H1 (cell line): ENCODE results near the gene AKAP12. TPM values are rescaled to one million over a fixed set of nuclear protein-coding genes. Genes with fewer than 3 reads are reported as not detected.

Source experiments
- CTCF ChIA-PET: fragments of 300-600 bp; sonication (Branson Sonifier 250); formaldehyde crosslinking; loops from one replicate; lab custom pipeline; 2021; ENCODE audit not compliant: partially characterized antibody; lab: Charles Lee
- POLR2A ChIA-PET: fragments of 300-600 bp; sonication (Branson Sonifier 250); formaldehyde crosslinking; loops from one replicate; lab custom pipeline; 2021; ENCODE audit warnings: inconsistent platforms; ENCODE audit not compliant: partially characterized antibody; lab: Charles Lee
- DNase-seq, 2 experiments: peaks; one replicate each; pipeline versions ENCODE4 v3.0.0 to v3.0.0-alpha.2; 2010 to 2022; ENCODE audit warnings: low spot score in 2 of 2, low read depth in 1 of 2, mixed read lengths in 1 of 2
- FAIRE-seq: peaks from 2 replicates; lab custom pipeline; 2011; peaks lifted over from hg19 to GRCh38; lab: Jason Lieb, UNC
- H2AFZ ChIP-seq: 2 replicates; pipeline ENCODE4 v1.8.1; 2012; ENCODE audit warnings: low read length, inconsistent platforms
- H2AK5ac ChIP-seq: 2 replicates; pipeline ENCODE4 v1.6.1; 2013; ENCODE audit warnings: low read depth, low read length
- H2BK120ac ChIP-seq: replicated peaks from 2 replicates; pipeline ENCODE3; 2013; ENCODE audit warnings: low read depth, low read length, inconsistent platforms
- H2BK12ac ChIP-seq: 2 replicates; pipeline ENCODE4 v1.6.1; 2013; ENCODE audit warnings: low read depth, low read length
- H2BK15ac ChIP-seq: 2 replicates; pipeline ENCODE4 v1.6.1; 2013; ENCODE audit warnings: low read length
- H2BK20ac ChIP-seq: 2 replicates; pipeline ENCODE4 v1.6.1; 2013; ENCODE audit warnings: low read length
- H2BK5ac ChIP-seq: 2 replicates; pipeline ENCODE4 v1.6.1; 2013; ENCODE audit warnings: low read depth, low read length
- H3K14ac ChIP-seq: 2 replicates; pipeline ENCODE4 v1.6.1; 2013; ENCODE audit warnings: inconsistent platforms; ENCODE audit not compliant: insufficient read length
- H3K18ac ChIP-seq: 2 replicates; pipeline ENCODE4 v1.6.1; 2013; ENCODE audit warnings: low read length; ENCODE audit errors: extremely low read depth
- H3K23ac ChIP-seq: 2 replicates; pipeline ENCODE4 v1.6.1; 2013; ENCODE audit warnings: inconsistent platforms; ENCODE audit not compliant: insufficient read length
- H3K23me2 ChIP-seq: 2 replicates; pipeline ENCODE4 v1.6.1; 2013; ENCODE audit warnings: low read depth, low read length
- H3K27ac ChIP-seq: 2 replicates; pipeline ENCODE4 v1.6.1; 2011; ENCODE audit warnings: low read depth, low read length, inconsistent platforms
- H3K27me3 ChIP-seq, 4 experiments: replicated peaks in 1 of 4; 1 replicate in 1 of 4; 2 replicates in 3 of 4; pipeline versions ENCODE4 v1.6.1 to v1.8.1; 2011 to 2013; ENCODE audit warnings: low read length in 3 of 4, mild to moderate bottlenecking in 3 of 4, inconsistent platforms in 2 of 4, mixed read lengths in 2 of 4, moderate library complexity in 1 of 4; ENCODE audit not compliant: control insufficient read depth in 3 of 4, insufficient read depth in 3 of 4; ENCODE audit errors: extremely low read depth in 1 of 4
- H3K36me3 ChIP-seq, 4 experiments: 2 replicates each; pipeline versions ENCODE4 v1.6.1 to v1.8.1; 2011 to 2013; ENCODE audit warnings: mild to moderate bottlenecking in 4 of 4, low read length in 3 of 4, moderate library complexity in 2 of 4, control low read depth in 1 of 4, inconsistent platforms in 1 of 4; ENCODE audit not compliant: insufficient read depth in 4 of 4, control insufficient read depth in 2 of 4
- H3K4ac ChIP-seq: replicated peaks from 2 replicates; pipeline ENCODE3; 2013; ENCODE audit warnings: low read length, low read depth, mixed read lengths, inconsistent platforms; ENCODE audit not compliant: insufficient read length
- H3K4me1 ChIP-seq, 4 experiments: replicated peaks in 1 of 4; 1 replicate in 1 of 4; 2 replicates in 3 of 4; pipeline versions ENCODE4 v1.6.1 to v1.8.1; 2011 to 2013; ENCODE audit warnings: low read length in 3 of 4, inconsistent platforms in 2 of 4, mixed read lengths in 1 of 4; ENCODE audit not compliant: insufficient read depth in 4 of 4, control insufficient read depth in 3 of 4
- H3K4me2 ChIP-seq, 2 experiments: 2 replicates each; pipeline versions ENCODE4 v1.6.1 to v1.8.1; 2011 to 2013; ENCODE audit warnings: low read depth in 2 of 2, low read length in 2 of 2, control low read depth in 1 of 2, inconsistent platforms in 1 of 2, mild to moderate bottlenecking in 1 of 2; ENCODE audit not compliant: insufficient read depth in 1 of 2
- H3K4me3 ChIP-seq, 4 experiments: fragments of 200-600, 300-600 bp in 1 of 4; sonication (generic), shearing (Covaris generic), sonication (Bioruptor Twin) in 1 of 4; 2 replicates each; pipeline versions ENCODE4 v1.5.1 to v1.8.1; 2011 to 2016; ENCODE audit warnings: low read length in 4 of 4, low read depth in 3 of 4, control low read depth in 2 of 4, inconsistent platforms in 2 of 4, mild to moderate bottlenecking in 2 of 4, mixed read lengths in 1 of 4, moderate library complexity in 1 of 4; ENCODE audit not compliant: insufficient read depth in 2 of 4; ENCODE audit errors: extremely low read depth in 1 of 4
- H3K56ac ChIP-seq: replicated peaks from 2 replicates; pipeline ENCODE3; 2013; ENCODE audit warnings: low read depth, mild to moderate bottlenecking, mixed read lengths, low read length, inconsistent platforms; ENCODE audit not compliant: insufficient read length
- H3K79me1 ChIP-seq: 2 replicates; pipeline ENCODE4 v1.6.1; 2013; ENCODE audit warnings: low read depth, low read length, control low read depth
- H3K79me2 ChIP-seq, 2 experiments: 2 replicates each; pipeline versions ENCODE4 v1.6.1 to v1.8.1; 2012 to 2013; ENCODE audit warnings: low read length in 2 of 2, mild to moderate bottlenecking in 2 of 2, inconsistent platforms in 1 of 2; ENCODE audit not compliant: insufficient read depth in 2 of 2, control insufficient read depth in 1 of 2
- H3K9ac ChIP-seq, 4 experiments: replicated peaks in 1 of 4; 1 replicate in 1 of 4; 2 replicates in 3 of 4; pipeline versions ENCODE4 v1.6.1 to v1.8.1; 2011 to 2013; ENCODE audit warnings: low read depth in 3 of 4, low read length in 3 of 4, control low read depth in 2 of 4, mild to moderate bottlenecking in 2 of 4, moderate library complexity in 2 of 4, inconsistent platforms in 1 of 4; ENCODE audit errors: extremely low read depth in 1 of 4
- H3K9me3 ChIP-seq, 2 experiments: 2 replicates each; pipeline versions ENCODE4 v1.6.1 to v1.8.1; 2012 to 2013; ENCODE audit warnings: mild to moderate bottlenecking in 2 of 2, moderate library complexity in 2 of 2, control low read depth in 1 of 2, inconsistent platforms in 1 of 2, low read depth in 1 of 2, low read length in 1 of 2, mixed read lengths in 1 of 2; ENCODE audit not compliant: insufficient read depth in 2 of 2
- H4K20me1 ChIP-seq, 2 experiments: replicated peaks in 1 of 2; 2 replicates each; pipeline versions ENCODE3 to v1.8.1; 2011 to 2013; ENCODE audit warnings: inconsistent platforms in 2 of 2, low read length in 2 of 2, mild to moderate bottlenecking in 1 of 2; ENCODE audit not compliant: insufficient read depth in 2 of 2, control insufficient read depth in 1 of 2
- H4K5ac ChIP-seq: 2 replicates; pipeline ENCODE4 v1.6.1; 2013; ENCODE audit warnings: low read length, low read depth, mixed read lengths, inconsistent platforms; ENCODE audit not compliant: insufficient read length
- H4K8ac ChIP-seq: 2 replicates; pipeline ENCODE4 v1.8.0; 2013; ENCODE audit warnings: mild to moderate bottlenecking, moderate library complexity, low read length, inconsistent platforms; ENCODE audit not compliant: insufficient read depth; ENCODE audit errors: extremely low read depth
- H4K91ac ChIP-seq: replicated peaks from 2 replicates; pipeline ENCODE3; 2013; ENCODE audit warnings: low read length, mixed read lengths, inconsistent platforms; ENCODE audit not compliant: insufficient read length
- BACH1 ChIP-seq: IDR thresholded peaks from 2 replicates; pipeline ENCODE4 v1.6.1; 2012; ENCODE audit warnings: low read length, improper control_type of control experiment
- MAFK ChIP-seq: IDR thresholded peaks from 2 replicates; pipeline ENCODE4 v1.6.1; 2012; ENCODE audit warnings: low read depth, mild to moderate bottlenecking, improper control_type of control experiment, low read length
- NRF1 ChIP-seq: IDR thresholded peaks from 2 replicates; pipeline ENCODE4 v1.6.1; 2011; ENCODE audit warnings: mild to moderate bottlenecking, low read depth, low read length, improper control_type of control experiment
- PHF8 ChIP-seq: fragments of 200-600 bp; sonication (generic); conservative IDR thresholded peaks from 2 replicates; pipeline ENCODE4 v1.7.1; 2012; ENCODE audit warnings: low read depth, mild to moderate bottlenecking, inconsistent platforms, low read length, moderate library complexity
- RXRA ChIP-seq: IDR thresholded peaks from 2 replicates; pipeline ENCODE4 v1.6.1; 2011; ENCODE audit warnings: low read depth, mild to moderate bottlenecking, low read length, moderate library complexity; ENCODE audit not compliant: insufficient read depth
- TAF1 ChIP-seq: IDR thresholded peaks from 2 replicates; pipeline ENCODE4 v1.6.1; 2011; ENCODE audit warnings: mild to moderate bottlenecking, low read depth, low read length
- TCF12 ChIP-seq: IDR thresholded peaks from 2 replicates; pipeline ENCODE4 v1.6.1; 2011; ENCODE audit warnings: low read depth, mild to moderate bottlenecking, low read length
- WGBS, 2 experiments: shearing (Covaris generic) in 1 of 2; methylation state at CpG; one replicate each; pipeline versions ENCODE4 v1.1.6 to v1.1.7; 2013 to 2015; ENCODE audit warnings: low lambda C conversion rate in 2 of 2, mixed read lengths in 2 of 2, inconsistent platforms in 1 of 2, low coverage in 1 of 2, missing lambda C conversion rate in 1 of 2; ENCODE audit not compliant: insufficient replicate concordance in 2 of 2, insufficient coverage in 1 of 2, insufficient read length in 1 of 2; ENCODE audit errors: extremely low coverage in 1 of 2, missing lambda C conversion rate in 1 of 2; 5-methylcytosine and 5-hydroxymethylcytosine counted together
- polyA plus RNA-seq, 7 experiments: library from polyadenylated mRNA; depleted of rRNA in 3 of 7; stranded (reverse) in 5 of 7; unstranded in 2 of 7; fragments of >200 nt in 5 of 7; fragments of 200-250 nt in 2 of 7; gene quantifications; 1 replicate in 5 of 7; 2 replicates in 1 of 7; 4 replicates in 1 of 7; pipeline versions ENCODE4 v1.2.1 to v1.2.3, GENCODE V29; 2011 to 2013; ENCODE audit warnings: missing spikeins in 2 of 7, mixed read lengths in 2 of 7
- total RNA-seq: library from RNA; stranded (reverse); fragmentation: NEBNext Ultra II Directional; extraction: Animal tissue kit (Norgen Biotek cat#: 25700); gene quantifications from 2 replicates; pipeline ENCODE4 v1.2.1, GENCODE V29; 2021
- TF ChIP-seq, protein P1 (sequence below): IDR thresholded peaks from 2 replicates; pipeline ENCODE4 v1.6.1; 2011; ENCODE audit warnings: low read length, improper control_type of control experiment
- TF ChIP-seq, protein P2 (sequence below): IDR thresholded peaks from 2 replicates; pipeline ENCODE4 v1.6.1; 2012; ENCODE audit warnings: inconsistent platforms
- TF ChIP-seq, protein P3 (sequence below): IDR thresholded peaks from 2 replicates; pipeline ENCODE4 v1.6.1; 2012; ENCODE audit warnings: low read length, inconsistent platforms

The AKAP12 gene
- total and polyA plus RNA-seq, 2 of the 8 experiments (the other 6 are each of a cell fraction or from before 2014, with no cell fraction given): 14.6 to 79.2 TPM

DNA sequence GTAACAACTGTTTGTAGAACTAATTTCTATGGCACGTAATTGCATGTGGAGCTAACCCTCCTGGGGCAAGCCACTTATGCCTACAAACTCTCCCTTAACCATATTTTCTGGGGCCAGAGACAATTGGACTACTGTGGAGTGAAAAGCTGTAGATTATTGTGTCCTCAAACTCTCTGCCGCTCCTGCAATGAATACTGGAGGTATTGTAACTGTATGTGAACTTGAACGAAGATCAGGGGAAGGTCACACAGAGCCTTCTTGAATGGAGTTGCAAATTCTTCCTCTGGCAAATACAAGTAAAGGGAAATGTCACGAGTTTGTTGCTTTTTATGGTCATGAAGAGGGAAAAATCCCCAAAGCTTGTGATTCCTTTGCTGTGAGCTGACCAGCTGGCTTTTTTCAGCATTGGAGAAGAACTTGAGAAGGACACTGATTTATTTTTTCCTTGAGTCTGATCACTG is 18.2 kb downstream of the AKAP12 start:
- no peak overlapping the region for H3K4me2 ChIP-seq
- H4K91ac ChIP-seq: no peak overlapping the region
- no peak overlapping the region for H3K23ac ChIP-seq
- POLR2A ChIA-PET: interaction anchor here (2.1 to 2.2 kb wide), 2 partner anchors 9 to 17 kb away, joined by 5 to 16 read pairs; partner anchors contain the start of gene AKAP12
- H2BK20ac ChIP-seq: no peak overlapping the region
- no peak overlapping the region for H3K4me3 ChIP-seq
- no peak overlapping the region for H3K9ac ChIP-seq
- no peak overlapping the region for H4K8ac ChIP-seq
- H3K18ac ChIP-seq: no peak overlapping the region
- no peaks in the 10 kb centered on the region; the same call in 1 of the 2 replicates for H3K23me2 ChIP-seq
- no peak overlapping the region for H3K4ac ChIP-seq
- 66% methylated on average over 4 of the region's 4 CpGs; no CpG with 5 or more reads in 1 of the 2 experiments for WGBS, 2 experiments
- H2BK15ac ChIP-seq: no peak overlapping the region
- H4K5ac ChIP-seq: no peak overlapping the region
- H3K4me1 ChIP-seq: peaks cover 0 to 4% (median 2%) of the 10 kb centered on the region in 4 experiments; a peak in 4 of 7 replicates
- FAIRE-seq (no peak), DNase-seq (no peak)
- H3K27ac ChIP-seq: no peak overlapping the region
- CTCF ChIA-PET: interaction anchor here (0.9 to 1.2 kb wide), 3 partner anchors 68 to 243 kb away, joined by 3 to 5 read pairs (median 5); no protein-coding TSS in a partner anchor
- no peaks in the 10 kb centered on the region; the same call in 1 of the 2 replicates for H3K79me1 ChIP-seq
- H3K56ac ChIP-seq: no peak overlapping the region
- H2BK12ac ChIP-seq: no peak overlapping the region
- no peak overlapping the region for H2AFZ ChIP-seq
- H3K14ac ChIP-seq: no peak overlapping the region
- no peak overlapping the region for H2BK5ac ChIP-seq
- H2AK5ac ChIP-seq: no peak overlapping the region
- no peaks in the 10 kb centered on the region for H3K27me3 ChIP-seq
- H4K20me1 ChIP-seq: peaks cover 0 to 6% of the 10 kb centered on the region in 2 experiments
- no peaks in the 10 kb centered on the region for H3K36me3 ChIP-seq
- no peak overlapping the region for H2BK120ac ChIP-seq
- H3K9me3 ChIP-seq: no peaks in the 10 kb centered on the region
- H3K79me2 ChIP-seq: peaks cover 0 to 13% of the 10 kb centered on the region in 2 experiments; a peak in 2 of 4 replicates
- TF ChIP-seq, protein P1, sequence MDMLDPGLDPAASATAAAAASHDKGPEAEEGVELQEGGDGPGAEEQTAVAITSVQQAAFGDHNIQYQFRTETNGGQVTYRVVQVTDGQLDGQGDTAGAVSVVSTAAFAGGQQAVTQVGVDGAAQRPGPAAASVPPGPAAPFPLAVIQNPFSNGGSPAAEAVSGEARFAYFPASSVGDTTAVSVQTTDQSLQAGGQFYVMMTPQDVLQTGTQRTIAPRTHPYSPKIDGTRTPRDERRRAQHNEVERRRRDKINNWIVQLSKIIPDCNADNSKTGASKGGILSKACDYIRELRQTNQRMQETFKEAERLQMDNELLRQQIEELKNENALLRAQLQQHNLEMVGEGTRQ: no peak
- TF ChIP-seq, protein P2, sequence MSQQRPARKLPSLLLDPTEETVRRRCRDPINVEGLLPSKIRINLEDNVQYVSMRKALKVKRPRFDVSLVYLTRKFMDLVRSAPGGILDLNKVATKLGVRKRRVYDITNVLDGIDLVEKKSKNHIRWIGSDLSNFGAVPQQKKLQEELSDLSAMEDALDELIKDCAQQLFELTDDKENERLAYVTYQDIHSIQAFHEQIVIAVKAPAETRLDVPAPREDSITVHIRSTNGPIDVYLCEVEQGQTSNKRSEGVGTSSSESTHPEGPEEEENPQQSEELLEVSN: no peak
- TF ChIP-seq PHF8: no peak
- no peak for TF ChIP-seq NRF1
- no peak for TF ChIP-seq MAFK
- no peak for TF ChIP-seq TCF12
- TF ChIP-seq BACH1: no peak
- TF ChIP-seq TAF1: no peak
- TF ChIP-seq, protein P3, sequence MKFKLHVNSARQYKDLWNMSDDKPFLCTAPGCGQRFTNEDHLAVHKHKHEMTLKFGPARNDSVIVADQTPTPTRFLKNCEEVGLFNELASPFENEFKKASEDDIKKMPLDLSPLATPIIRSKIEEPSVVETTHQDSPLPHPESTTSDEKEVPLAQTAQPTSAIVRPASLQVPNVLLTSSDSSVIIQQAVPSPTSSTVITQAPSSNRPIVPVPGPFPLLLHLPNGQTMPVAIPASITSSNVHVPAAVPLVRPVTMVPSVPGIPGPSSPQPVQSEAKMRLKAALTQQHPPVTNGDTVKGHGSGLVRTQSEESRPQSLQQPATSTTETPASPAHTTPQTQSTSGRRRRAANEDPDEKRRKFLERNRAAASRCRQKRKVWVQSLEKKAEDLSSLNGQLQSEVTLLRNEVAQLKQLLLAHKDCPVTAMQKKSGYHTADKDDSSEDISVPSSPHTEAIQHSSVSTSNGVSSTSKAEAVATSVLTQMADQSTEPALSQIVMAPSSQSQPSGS: no peak
- no peak for TF ChIP-seq RXRA
